HG03097 (cell line): ENCODE results near the gene FBLN1.
"Not testable (repeated sequence)": the region's sequence is repeated elsewhere in the genome, so short reads cannot be mapped to it uniquely, and the experiment has no call there.

Experiments
- ATAC-seq: cut with Tn5 transposase; IDR thresholded peaks from one replicate; pipeline ENCODE4 v1.9.1; 2021; ENCODE audit not compliant: unreplicated experiment, low FRiP score

Gene FBLN1

GRCh38 chr22:45526281-45526680 is 23.6 kb downstream of the FBLN1 start:
- no peak for ATAC-seq

- ATAC-seq: no peak
Measured at GRCh38 chr22:45526768-45527360, 24.2 kb downstream of the FBLN1 start.

GRCh38 chr22:45527456-45527855 is 24.8 kb downstream of the FBLN1 start:
- ATAC-seq: no peak

GRCh38 chr22:45528046-45528445 is 25.4 kb downstream of the FBLN1 start:
- ATAC-seq: no peak

GRCh38 chr22:45529105-45529504 is 26.4 kb downstream of the FBLN1 start:
- ATAC-seq: no peak

- no peak for ATAC-seq
Measured at GRCh38 chr22:45529971-45530575, 27.4 kb downstream of the FBLN1 start.

- no peak for ATAC-seq
Measured at GRCh38 chr22:45531441-45532234, 29.0 kb downstream of the FBLN1 start.

GRCh38 chr22:45532235-45532631 is 29.6 kb downstream of the FBLN1 start:
- no peak for ATAC-seq

GRCh38 chr22:45533703-45534102 is 31.0 kb downstream of the FBLN1 start:
- ATAC-seq: no peak

GRCh38 chr22:45534339-45535192 is 31.9 kb downstream of the FBLN1 start:
- ATAC-seq: no peak

- ATAC-seq: no peak
Measured at GRCh38 chr22:45535290-45535689, 32.6 kb downstream of the FBLN1 start.

- not testable (repeated sequence) for ATAC-seq
Measured at GRCh38 chr22:45535835-45536234, 33.2 kb downstream of the FBLN1 start.

- ATAC-seq: no peak
Measured at GRCh38 chr22:45537734-45538181, 35.1 kb downstream of the FBLN1 start.

GRCh38 chr22:45538281-45538680 is 35.6 kb downstream of the FBLN1 start:
- ATAC-seq: no peak

GRCh38 chr22:45540122-45540521 is 37.4 kb downstream of the FBLN1 start:
- no peak for ATAC-seq

GRCh38 chr22:45541382-45541979 is 38.8 kb downstream of the FBLN1 start:
- ATAC-seq: no peak

- no peak for ATAC-seq
Measured at GRCh38 chr22:45542001-45542520, 39.4 kb downstream of the FBLN1 start.

- ATAC-seq: not testable (repeated sequence)
Measured at GRCh38 chr22:45542736-45543135, 40.1 kb downstream of the FBLN1 start.

- no peak for ATAC-seq
Measured at GRCh38 chr22:45543243-45543642, 40.6 kb downstream of the FBLN1 start.

GRCh38 chr22:45544588-45545170 is 42.0 kb downstream of the FBLN1 start:
- no peak for ATAC-seq
